GM15510 (cell line): ENCODE results near the gene PRKCH.

ENCODE experiments used
- POLR2A ChIP-seq: IDR thresholded peaks from 3 replicates; pipeline ENCODE4 v1.6.1; 2011; ENCODE audit warnings: borderline replicate concordance; ENCODE audit not compliant: insufficient read length; ENCODE audit errors: extremely low read depth

The PRKCH gene

DNA sequence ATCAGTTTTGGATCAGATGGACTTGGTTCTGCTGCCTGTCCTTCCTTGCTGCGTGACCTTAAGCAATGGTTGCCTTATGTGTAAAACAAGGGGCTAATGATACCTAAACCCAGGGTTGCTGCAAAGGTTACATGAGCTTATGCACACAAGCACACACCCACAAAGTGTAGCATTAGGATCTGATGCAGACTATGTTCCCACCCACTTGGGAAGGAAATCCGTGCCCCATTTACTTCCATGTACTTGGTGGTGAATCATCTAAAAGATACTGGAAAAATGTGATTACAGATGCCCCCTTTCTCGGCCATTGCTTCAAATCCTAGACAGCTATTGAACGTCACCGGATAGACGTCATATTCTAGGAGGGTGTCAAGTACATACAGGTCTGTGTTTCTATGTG lies 87.1 kb downstream of the PRKCH start:
- TF ChIP-seq POLR2A: no peak

DNA sequence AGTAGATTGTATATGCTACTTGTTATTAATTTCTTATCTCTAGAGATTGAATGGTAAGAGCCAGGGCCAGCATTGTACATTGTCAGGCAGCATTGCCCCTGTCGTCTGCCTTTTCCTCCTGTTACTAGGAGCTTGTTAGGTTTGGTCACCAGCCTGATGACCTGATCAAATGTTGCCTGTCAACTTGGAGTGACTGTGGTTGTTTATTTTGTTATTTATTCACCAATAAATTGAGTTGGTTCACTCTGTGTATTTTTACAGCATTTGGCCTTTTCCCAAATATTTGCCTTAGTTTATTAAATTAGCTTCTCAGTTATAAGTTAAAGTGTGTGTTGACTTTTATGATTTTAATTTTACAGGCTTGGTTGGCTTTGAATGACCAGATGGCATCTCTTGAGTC lies 88.4 kb downstream of the PRKCH start:
- no peak for TF ChIP-seq POLR2A

- TF ChIP-seq POLR2A: no peak
These were observed 95.2 kb downstream of the PRKCH start for GRCh38 chr14:61416591-61416990.

- no peak for TF ChIP-seq POLR2A
These were observed 95.8 kb downstream of the PRKCH start for GRCh38 chr14:61417141-61417540.

GRCh38 chr14:61417883-61418455 lies 96.6 kb downstream of the PRKCH start:
- TF ChIP-seq POLR2A: no peak

GRCh38 chr14:61418746-61419145 lies 97.4 kb downstream of the PRKCH start:
- TF ChIP-seq POLR2A: no peak

GRCh38 chr14:61419201-61419600 lies 97.8 kb downstream of the PRKCH start:
- TF ChIP-seq POLR2A: no peak

DNA sequence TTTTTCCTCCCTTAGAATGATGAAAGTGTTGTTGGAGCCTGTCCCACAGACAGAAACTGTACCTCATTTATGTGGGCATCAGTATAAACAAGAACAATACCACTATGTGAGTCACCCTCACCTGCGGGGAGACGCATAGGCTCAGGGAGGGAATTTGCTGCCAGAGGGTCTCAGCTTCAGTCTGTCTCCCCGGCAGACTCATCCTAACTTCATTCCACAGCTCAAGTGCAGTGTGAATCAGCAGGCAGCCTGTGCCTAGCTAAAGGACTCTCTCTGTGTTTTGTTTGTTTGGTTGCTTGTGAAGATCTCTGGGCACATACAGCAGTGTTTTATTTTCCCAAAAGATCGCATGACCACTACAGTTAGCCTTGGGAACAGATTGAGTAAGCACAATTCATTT lies 98.9 kb downstream of the PRKCH start:
- TF ChIP-seq POLR2A: no peak

DNA sequence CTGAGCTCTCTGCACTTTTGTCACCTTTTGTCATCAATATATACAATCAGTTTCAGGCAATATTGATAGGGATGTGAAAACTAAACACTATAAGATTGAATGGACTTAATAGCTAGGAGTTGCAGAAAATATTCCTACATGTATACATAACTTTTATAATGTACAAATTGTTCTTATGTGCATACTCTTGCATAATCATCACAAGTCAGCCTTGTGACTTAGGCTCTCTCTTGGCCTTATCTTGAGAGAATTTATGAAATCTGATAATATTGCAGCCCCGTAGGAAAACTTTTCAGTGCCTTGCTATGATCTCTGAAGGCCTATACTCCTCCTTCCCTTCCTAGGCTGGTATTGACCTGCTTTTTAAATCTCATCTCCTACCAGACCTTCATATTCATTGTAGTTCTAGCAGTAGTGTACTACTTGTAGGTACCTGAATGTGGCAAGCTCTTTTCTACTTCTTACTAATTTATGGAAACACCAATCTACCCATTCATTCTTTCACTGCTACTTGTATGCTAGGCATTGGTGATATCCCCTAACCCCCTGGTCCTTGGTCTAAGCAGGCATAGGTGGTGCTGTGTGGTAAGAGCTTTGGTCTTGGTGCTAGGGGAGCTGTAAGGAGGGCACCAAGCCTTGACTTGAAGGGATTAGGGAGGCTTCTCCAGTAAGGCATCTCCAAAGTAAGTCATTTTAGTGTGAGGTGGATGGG lies 100.0 kb downstream of the PRKCH start:
- TF ChIP-seq POLR2A: no peak

DNA sequence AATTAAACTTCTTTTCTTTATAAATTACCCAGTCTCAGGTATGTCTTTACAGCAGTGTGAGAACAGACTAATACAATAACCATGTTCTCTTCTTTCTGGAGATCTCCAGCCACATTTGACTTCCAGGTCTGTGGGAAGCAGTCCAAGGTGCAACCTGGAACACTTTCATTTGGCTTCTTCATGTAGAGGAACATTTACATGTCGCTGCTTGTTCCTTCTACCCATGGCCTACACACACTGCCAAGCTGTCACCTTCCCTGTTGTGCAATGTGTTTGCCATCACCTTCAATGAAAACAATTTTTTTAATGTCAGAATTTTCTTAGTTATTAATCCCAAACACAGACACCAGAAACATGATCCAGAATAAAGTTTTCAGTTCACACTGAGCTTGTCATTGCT lies 104.7 kb downstream of the PRKCH start:
- TF ChIP-seq POLR2A: no peak

- no peak for TF ChIP-seq POLR2A
These were observed 106.9 kb downstream of the PRKCH start for GRCh38 chr14:61428261-61428660.

GRCh38 chr14:61429316-61429715 lies 107.9 kb downstream of the PRKCH start:
- TF ChIP-seq POLR2A: no peak

DNA sequence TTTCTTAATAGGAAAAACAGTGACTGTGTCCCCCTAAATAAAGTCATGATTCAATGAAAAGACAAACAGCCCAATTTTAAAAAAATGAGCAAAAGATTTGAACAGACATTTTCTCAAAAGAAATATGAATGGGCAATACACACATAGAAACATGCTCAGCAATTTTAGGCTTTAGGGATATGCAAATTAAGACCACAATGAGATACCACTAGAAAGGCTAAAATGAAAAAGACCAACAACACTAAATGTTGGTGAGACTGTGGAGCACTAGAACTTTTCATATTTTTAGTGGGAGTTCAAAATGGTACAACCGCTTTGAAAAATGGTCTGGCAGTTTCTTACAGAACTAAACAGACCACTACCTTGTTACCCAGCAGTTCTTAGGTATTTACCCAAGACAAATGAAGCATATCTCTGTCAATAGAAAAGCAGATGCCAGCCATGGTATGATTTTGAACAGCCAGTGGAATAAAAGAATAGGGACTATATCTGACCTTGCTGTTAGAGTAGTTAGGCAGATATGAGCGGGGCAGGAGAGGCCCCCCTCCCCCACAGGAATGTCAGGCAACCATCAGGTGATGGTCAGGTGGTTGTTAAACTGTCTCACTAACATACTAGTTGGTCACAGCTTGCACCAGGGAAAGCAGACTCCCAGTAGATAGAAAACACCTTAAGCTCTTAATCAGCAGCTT lies 108.8 kb downstream of the PRKCH start:
- no peak for TF ChIP-seq POLR2A

DNA sequence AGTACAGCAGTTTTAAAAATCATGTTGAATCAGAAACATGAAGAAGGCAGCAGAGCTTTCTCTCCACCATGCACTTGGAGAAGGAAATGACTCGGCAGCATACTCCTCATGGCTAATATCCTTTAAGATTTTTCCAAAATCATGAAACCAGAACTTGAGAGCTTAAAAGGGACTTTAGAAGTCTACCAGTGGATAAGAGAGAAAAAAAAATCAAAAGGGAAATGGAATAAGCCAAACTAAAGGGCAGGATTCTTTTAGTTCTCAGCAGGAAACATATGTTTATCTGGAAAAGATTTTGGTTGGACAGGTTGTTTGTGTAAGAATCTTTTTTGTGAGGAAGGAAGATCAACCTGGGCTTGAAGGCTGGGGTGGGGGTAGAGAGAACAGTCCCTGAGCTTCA lies 111.8 kb downstream of the PRKCH start:
- TF ChIP-seq POLR2A: no peak

DNA sequence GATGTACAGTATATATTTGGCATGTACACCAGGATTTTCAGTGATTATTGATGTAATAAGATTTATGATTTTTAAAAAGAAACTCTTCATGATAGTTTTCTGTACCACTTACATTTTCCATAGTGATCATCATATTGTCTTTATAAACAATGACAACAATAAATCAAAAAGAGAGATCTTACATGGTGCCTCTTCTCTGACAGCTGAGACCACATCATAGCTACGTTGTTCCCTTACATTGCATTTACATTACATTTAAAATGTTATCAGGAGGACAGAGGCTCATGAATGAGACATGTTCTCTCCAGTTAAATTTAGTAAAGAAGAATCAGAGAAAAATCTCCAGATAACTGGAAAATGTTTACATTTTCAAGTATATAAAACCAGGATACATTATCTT lies 112.4 kb downstream of the PRKCH start:
- TF ChIP-seq POLR2A: no peak

GRCh38 chr14:61434311-61434710 lies 112.9 kb downstream of the PRKCH start:
- TF ChIP-seq POLR2A: no peak
